Spinal cord (tissue), 10 donors: Measurements from ENCODE around the gene MAPK9. TPM values are rescaled to one million over a fixed set of nuclear protein-coding genes. Genes with fewer than 3 reads are reported as not detected.

Experiments
- DNase-seq, 6 donors: peaks; one replicate each; pipeline versions ENCODE4 v3.0.0 to v3.0.0-alpha.2; 2013 to 2015; ENCODE audit warnings: low spot score in 6 of 6, low read depth in 4 of 6
- H3K27ac ChIP-seq: one replicate; pipeline ENCODE4 v1.5.1; 2013; ENCODE audit warnings: low read depth, low read length, control low read depth
- H3K27me3 ChIP-seq: one replicate; pipeline ENCODE4 v1.6.1; 2013; ENCODE audit warnings: low read length; ENCODE audit not compliant: control insufficient read depth, insufficient read depth
- H3K36me3 ChIP-seq: one replicate; pipeline ENCODE4 v1.6.1; 2013; ENCODE audit warnings: low read length; ENCODE audit not compliant: control insufficient read depth, insufficient read depth
- H3K4me1 ChIP-seq: one replicate; pipeline ENCODE4 v1.6.1; 2013; ENCODE audit warnings: low read length; ENCODE audit not compliant: control insufficient read depth, insufficient read depth
- H3K4me3 ChIP-seq: one replicate; pipeline ENCODE4 v1.5.1; 2013; ENCODE audit warnings: low read depth, low read length, control low read depth
- H3K9me3 ChIP-seq: one replicate; pipeline ENCODE4 v1.6.1; 2013; ENCODE audit warnings: low read length; ENCODE audit not compliant: control insufficient read depth, insufficient read depth
- WGBS: methylation state at CpG from one replicate; pipeline ENCODE4 v1.1.5; 2013; ENCODE audit warnings: missing lambda C conversion rate; ENCODE audit not compliant: insufficient coverage; 5-methylcytosine and 5-hydroxymethylcytosine counted together
- polyA plus RNA-seq, 2 donors: library from polyadenylated mRNA; unstranded; fragments of 120-200 nt; gene quantifications; one replicate each; pipeline ENCODE4 v1.2.1, GENCODE V29; 2013; ENCODE audit not compliant: insufficient read length in 2 of 2
- total RNA-seq, 2 donors: library from RNA; depleted of rRNA in 1 of 2; stranded (reverse); fragments of 120-200 nt in 1 of 2; fragments of >200 nt in 1 of 2; gene quantifications; one replicate each; pipeline versions ENCODE4 v1.2.3 to v1.2.4, GENCODE V29; 2013 to 2014
- donor health status: healthy.

Gene MAPK9
- total and polyA plus RNA-seq, 4 donors, result 32.6 to 97.6 (median 88.4) TPM

DNA sequence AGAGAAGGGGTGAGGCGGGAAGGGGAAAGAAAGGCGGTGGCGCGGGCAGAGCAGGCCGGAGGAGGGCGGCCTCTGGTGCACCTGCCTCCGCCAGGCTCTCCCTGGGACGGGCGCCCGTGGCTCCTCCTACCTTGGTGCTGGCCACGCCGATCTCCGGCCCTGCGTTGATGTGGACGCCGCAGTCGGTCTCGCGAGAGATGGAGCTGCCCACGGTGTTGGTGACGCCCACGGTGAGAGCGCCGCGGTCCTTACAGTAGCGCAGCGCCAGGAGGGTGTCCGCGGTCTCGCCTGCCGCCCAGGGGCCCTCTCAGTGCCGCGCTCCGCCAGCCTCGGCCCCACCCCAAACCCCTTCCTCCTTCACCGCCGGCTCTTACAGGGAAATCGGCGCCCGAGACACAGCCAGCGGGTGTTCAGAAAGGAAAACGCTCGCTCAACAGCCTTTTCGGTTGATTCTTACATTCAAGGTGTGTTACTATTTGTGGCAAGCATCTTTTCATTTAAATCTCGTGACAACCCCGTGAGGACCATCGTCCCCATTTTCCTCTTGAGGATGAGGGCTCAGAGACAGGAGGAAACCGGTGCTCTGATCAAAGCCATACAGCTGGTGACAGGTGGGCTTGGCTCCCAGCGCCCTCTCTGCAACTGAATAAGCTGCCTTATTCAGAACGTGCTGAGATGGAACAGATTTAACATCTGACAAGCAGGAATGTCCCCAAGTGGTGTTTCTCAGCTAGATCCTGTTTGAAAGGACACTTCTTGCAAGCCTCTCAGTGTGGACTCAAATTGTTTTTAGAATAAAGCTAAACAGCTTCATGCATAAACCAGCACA, 22.0 kb upstream of the MAPK9 start:
- Histone ChIP-seq H3K4me3 (peak overlapping the region; percentile 38), H3K27me3 (no peaks in the 10 kb centered on the region), H3K36me3 (peaks cover 59% of the 10 kb centered on the region), H3K4me1 (no peaks in the 10 kb centered on the region), H3K9me3 (no peaks in the 10 kb centered on the region), H3K27ac (peak overlapping the region; percentile 40)
- DNase-seq, result peak in 2 of 6 donors; percentile 88 to 92
- 92% methylated on average over 45 of the region's 50 CpGs for WGBS

DNA sequence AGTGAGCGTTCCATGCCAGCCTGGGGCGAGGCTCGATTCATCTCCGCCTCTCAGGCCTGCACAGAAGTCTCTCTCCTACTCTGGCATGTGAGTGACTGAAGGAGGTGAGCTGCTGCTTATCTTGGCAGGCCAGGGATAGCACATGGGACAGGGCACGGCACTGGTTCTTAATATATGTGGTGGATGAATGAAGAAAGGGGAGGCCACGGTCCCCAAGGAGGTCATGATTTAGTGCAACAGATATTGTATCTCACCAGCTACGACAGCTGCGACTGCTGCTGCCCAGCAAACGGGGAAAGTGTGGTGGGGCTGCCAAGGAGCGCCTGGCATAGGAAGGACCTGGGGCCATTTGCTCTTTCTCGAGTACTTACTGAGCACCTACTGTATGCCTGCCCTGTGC, 19.3 kb upstream of the MAPK9 start:
- no peak overlapping the region for H3K27ac ChIP-seq
- no peaks in the 10 kb centered on the region for H3K4me1 ChIP-seq
- DNase-seq, result no peak
- no peaks in the 10 kb centered on the region for H3K9me3 ChIP-seq
- no peaks in the 10 kb centered on the region for H3K27me3 ChIP-seq
- WGBS, result 86% methylated on average over 10 of the region's 11 CpGs
- H3K4me3 ChIP-seq, result no peak overlapping the region
- peaks cover 51% of the 10 kb centered on the region for H3K36me3 ChIP-seq

DNA sequence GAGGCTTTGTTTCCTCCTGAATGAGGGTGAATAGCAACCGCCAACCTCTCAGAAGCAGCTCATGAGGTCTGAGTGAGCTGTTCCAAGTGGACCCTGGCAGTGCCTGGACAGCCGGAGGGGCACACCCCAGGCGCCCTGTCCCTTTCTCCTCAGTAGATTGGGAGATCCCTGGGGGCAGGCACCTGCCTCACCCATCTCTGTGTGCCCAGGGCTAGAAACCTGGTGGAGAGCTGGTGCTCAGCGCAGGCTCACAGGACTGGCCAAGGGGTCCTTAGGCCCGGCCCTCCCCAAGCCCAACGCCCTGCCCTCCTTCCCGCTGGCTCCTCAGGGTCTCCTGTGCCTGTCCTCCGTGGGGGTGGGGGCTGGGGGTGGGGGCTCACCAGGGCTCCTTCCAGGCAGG, 14.9 kb upstream of the MAPK9 start:
- H3K4me3 ChIP-seq, result no peak overlapping the region
- H3K27me3 ChIP-seq, result no peaks in the 10 kb centered on the region
- no peaks in the 10 kb centered on the region for H3K9me3 ChIP-seq
- peaks cover 57% of the 10 kb centered on the region for H3K36me3 ChIP-seq
- WGBS, result 89% methylated on average over 6 of the region's 8 CpGs
- H3K27ac ChIP-seq, result no peak overlapping the region
- H3K4me1 ChIP-seq, result no peaks in the 10 kb centered on the region
- DNase-seq, result no peak

DNA sequence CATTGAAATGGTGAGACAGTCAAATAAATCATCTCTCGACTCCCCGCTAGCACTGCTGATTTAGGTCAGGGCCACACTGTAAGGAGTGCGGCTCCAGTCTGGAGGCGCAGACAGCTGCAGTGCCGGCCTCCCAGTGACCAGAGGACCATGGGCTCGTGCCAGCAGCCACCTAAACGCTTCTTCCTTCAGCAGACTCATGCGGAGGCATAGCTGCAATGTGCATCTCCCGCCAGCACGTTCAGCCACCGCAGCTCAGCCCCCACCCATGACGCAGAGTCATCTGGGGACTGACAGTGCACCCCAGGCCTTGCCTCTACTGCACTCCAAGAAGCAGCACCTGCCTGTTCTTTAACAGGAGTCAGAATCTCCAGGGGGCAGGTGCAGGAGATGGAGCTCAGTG, 13.6 kb upstream of the MAPK9 start:
- no peak for DNase-seq
- Histone ChIP-seq H3K27me3 (no peaks in the 10 kb centered on the region), H3K4me3 (no peak overlapping the region), H3K27ac (no peak overlapping the region), H3K4me1 (no peaks in the 10 kb centered on the region), H3K36me3 (peaks cover 46% of the 10 kb centered on the region), H3K9me3 (no peaks in the 10 kb centered on the region)
- 89% methylated on average over 12 of the region's 12 CpGs for WGBS

DNA sequence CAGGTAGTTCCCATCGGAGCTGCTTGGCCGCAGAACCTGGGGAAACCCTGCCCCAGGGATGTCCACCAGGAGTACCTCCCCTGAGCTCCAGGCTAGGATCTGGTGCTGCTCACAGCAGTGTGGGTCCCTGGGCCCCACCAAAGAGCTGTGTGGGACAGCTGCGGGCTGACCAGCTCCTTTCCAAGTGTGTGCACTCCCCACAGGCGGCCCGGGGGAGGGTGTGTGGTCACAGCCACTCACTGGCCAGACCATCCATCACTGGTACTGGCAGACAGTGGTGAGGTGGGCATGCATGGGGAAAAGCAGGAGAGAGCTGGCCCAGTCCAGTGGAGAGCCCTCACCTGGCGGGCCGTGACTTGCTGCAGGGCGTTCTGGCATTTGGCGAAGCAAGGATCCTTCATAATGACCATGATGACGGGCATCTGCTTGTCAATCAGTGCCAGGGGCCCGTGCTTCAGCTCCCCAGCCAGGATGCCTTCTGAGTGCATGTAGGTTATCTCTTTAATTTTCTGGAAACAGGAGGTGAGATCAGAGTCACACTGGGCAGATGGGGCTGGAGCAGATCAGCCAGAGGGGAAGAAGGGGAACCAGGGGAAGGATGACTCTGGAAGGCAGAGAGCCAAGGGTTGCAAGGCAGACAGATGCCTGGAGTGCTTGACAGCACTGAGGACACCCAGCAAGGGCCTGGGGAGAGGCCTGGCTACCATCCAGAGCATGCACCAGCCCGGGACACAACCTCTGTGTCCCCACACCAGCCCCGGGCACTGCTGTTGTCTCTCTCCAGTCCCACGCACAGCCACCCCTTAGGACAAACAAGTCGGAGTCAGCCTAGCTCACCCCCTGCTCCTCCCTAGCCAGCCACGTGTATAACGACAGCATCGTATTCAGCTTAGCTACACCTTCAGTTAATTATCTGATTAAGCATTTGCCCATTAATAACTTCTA, 12.8 kb upstream of the MAPK9 start:
- H3K9me3 ChIP-seq, result no peaks in the 10 kb centered on the region
- H3K36me3 ChIP-seq, result peaks cover 45% of the 10 kb centered on the region
- H3K4me1 ChIP-seq, result no peaks in the 10 kb centered on the region
- no peak overlapping the region for H3K4me3 ChIP-seq
- H3K27me3 ChIP-seq, result no peaks in the 10 kb centered on the region
- no peak overlapping the region for H3K27ac ChIP-seq
- 86% methylated on average over 12 of the region's 18 CpGs for WGBS
- no peak for DNase-seq

DNA sequence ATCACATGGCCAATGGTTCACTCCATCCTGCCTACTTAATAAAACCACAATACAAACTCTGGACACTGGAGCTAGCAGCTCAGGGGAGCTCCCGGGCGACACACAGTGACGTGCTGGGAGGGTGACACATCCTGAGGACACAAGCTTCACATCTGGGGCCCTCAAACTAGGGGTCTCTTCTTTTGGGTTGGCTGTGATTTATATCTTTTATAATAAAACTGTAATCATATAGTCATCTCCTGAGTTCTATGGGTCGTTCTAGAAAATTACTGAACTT, 12.1 kb upstream of the MAPK9 start:
- Histone ChIP-seq H3K36me3 (peaks cover 45% of the 10 kb centered on the region), H3K4me3 (no peak overlapping the region), H3K4me1 (no peaks in the 10 kb centered on the region), H3K27ac (no peak overlapping the region), H3K27me3 (no peaks in the 10 kb centered on the region), H3K9me3 (no peaks in the 10 kb centered on the region)
- DNase-seq, result no peak
- no CpG with 5 or more reads among the region's 4 CpGs for WGBS

DNA sequence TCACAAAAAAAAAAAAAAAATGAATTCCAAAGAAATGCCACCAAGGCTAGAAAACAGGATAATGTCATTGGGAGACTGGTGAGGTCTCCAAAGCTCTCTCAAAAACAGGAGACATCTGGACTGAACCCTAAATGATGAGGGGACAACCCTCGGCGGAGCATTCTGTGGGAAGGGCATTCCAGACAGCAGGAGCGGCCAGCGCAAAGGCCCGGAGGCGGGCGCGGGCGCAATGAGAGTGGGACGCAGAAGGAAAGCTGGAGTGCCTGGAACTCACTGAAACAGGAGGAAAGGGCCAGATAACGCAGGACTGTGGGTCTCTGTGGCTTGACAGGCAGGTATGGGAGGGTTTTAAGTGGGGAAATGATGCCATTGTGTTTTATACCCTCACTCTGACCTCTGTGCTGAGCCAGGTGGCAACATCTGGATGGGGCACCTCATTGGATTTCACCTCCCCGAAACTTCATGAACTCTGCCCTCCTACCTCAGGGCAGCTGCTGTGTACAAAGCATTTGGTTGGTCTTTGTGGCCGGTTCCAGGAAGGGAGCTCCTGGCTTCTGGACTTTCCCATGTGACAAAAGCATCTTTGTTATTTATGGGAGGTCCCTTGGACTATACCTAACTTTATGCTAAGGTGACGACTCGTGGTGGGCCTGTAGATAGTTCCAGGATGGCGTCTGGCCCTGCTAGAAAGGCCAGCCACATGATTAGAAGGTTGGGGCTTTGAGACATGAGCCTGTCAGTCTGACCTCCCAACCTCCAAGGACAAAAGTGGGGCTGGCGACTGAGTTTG, 11.5 kb upstream of the MAPK9 start:
- H3K36me3 ChIP-seq, result peaks cover 45% of the 10 kb centered on the region
- DNase-seq, result no peak
- H3K4me1 ChIP-seq, result no peaks in the 10 kb centered on the region
- no peaks in the 10 kb centered on the region for H3K9me3 ChIP-seq
- no peak overlapping the region for H3K4me3 ChIP-seq
- H3K27me3 ChIP-seq, result no peaks in the 10 kb centered on the region
- 97% methylated on average over 13 of the region's 17 CpGs for WGBS
- H3K27ac ChIP-seq, result no peak overlapping the region

DNA sequence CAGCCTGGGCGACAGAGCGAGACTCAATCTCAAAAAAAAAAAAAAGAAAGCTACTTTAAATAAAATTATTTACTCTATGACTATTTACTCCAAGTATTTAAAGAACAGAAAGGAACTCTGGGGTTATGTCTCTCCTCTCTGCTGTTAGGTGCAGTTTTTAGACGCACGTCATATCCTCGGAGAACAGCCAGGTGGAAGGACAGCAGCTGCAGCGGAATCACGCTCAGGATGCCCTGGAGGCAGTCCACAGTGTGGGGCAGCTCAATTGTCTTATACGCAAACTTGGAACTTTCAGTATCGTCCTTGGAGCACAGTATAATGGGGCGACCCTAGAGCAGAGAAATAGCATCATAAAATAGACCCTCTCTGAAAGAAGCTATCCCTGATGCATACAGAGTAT, 10.4 kb upstream of the MAPK9 start:
- no peak overlapping the region for H3K4me3 ChIP-seq
- H3K9me3 ChIP-seq, result no peaks in the 10 kb centered on the region
- H3K36me3 ChIP-seq, result peaks cover 45% of the 10 kb centered on the region
- H3K27ac ChIP-seq, result no peak overlapping the region
- 90% methylated on average over 6 of the region's 10 CpGs for WGBS
- no peaks in the 10 kb centered on the region for H3K27me3 ChIP-seq
- H3K4me1 ChIP-seq, result no peaks in the 10 kb centered on the region
- DNase-seq, result no peak

DNA sequence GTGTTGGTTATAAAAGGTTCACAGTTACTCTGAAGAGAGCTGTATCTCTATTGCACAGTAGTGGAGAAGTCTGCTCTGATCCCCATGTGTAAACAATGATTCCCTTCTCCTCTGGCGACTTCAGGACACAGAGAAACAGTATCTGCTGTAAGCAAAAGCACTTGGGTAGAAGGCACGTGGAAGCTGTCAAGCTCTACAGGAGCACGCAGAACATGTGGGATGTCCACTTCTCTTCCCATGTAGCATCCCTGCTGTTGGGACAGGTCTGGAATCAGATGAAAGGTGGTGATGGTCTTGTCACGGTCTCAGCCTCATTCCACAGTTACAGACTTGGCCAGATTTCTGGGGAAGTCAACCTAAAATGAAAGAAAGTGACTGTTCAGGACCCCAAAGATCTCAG, 9.4 kb upstream of the MAPK9 start:
- no peaks in the 10 kb centered on the region for H3K9me3 ChIP-seq
- no peaks in the 10 kb centered on the region for H3K4me1 ChIP-seq
- H3K27ac ChIP-seq, result no peak overlapping the region
- peaks cover 35% of the 10 kb centered on the region for H3K36me3 ChIP-seq
- H3K4me3 ChIP-seq, result no peak overlapping the region
- H3K27me3 ChIP-seq, result no peaks in the 10 kb centered on the region
- 80% methylated on average over 2 of the region's 4 CpGs for WGBS
- DNase-seq, result no peak
